Tibial nerve (tissue), 3 donors: Measurements from ENCODE around the gene RRAS2.

Experiments used
- POLR2A ChIP-seq, 2 donors: fragments of 450-650 bp; IDR thresholded peaks; one replicate each; pipeline ENCODE4 v1.6.1; 2017; ENCODE audit warnings: antibody characterized with exemption in 2 of 2, mild to moderate bottlenecking in 2 of 2, moderate library complexity in 2 of 2
- TF ChIP-seq, protein P1 (sequence below), 5 experiments: fragments of 200-600 bp in 3 of 5; fragments of 450-650 bp in 2 of 5; sonication (generic) in 3 of 5; IDR thresholded peaks; one replicate each; pipeline ENCODE4 v1.5.1; 2016 to 2019; ENCODE audit warnings: antibody characterized with exemption in 5 of 5, mild to moderate bottlenecking in 3 of 5, moderate library complexity in 2 of 5

DNA sequence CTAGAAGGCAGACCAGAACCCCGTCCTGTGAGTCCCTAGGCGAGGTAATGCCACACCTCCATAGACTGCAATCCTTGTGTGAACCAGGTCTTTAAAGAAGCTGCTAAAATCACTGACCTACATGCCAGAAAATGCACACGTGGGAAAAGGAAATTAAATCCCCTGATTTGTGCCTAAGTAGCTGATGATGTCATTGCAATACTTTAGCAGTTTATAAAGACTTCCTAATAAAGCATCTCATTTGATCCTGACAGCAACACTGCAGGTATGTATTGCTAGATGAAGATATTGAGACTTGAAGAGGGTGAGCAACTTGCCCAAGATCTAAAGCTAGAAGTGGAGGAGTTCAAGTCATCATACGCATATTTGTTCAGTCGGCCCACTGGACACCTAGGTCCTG, 107.2 kb downstream of the RRAS2 start:
- no peak for TF ChIP-seq POLR2A (IDR thresholded peaks at IDR 0.05)
- TF ChIP-seq, protein P1, sequence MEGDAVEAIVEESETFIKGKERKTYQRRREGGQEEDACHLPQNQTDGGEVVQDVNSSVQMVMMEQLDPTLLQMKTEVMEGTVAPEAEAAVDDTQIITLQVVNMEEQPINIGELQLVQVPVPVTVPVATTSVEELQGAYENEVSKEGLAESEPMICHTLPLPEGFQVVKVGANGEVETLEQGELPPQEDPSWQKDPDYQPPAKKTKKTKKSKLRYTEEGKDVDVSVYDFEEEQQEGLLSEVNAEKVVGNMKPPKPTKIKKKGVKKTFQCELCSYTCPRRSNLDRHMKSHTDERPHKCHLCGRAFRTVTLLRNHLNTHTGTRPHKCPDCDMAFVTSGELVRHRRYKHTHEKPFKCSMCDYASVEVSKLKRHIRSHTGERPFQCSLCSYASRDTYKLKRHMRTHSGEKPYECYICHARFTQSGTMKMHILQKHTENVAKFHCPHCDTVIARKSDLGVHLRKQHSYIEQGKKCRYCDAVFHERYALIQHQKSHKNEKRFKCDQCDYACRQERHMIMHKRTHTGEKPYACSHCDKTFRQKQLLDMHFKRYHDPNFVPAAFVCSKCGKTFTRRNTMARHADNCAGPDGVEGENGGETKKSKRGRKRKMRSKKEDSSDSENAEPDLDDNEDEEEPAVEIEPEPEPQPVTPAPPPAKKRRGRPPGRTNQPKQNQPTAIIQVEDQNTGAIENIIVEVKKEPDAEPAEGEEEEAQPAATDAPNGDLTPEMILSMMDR (IDR thresholded peaks at IDR 0.05): no peak
